CD4-positive, CD25-positive, alpha-beta regulatory T cell (primary cell): ENCODE data around the gene TNPO3. TPM values are rescaled to one million over a fixed set of nuclear protein-coding genes. Genes with fewer than 3 reads are reported as not detected.
A peak's percentile ranks its signal among the peaks of the same experiment; 100 is the strongest.

ENCODE experiments used
- ATAC-seq, 2 donors: fragments of 150-1000 bp; cut with Tn5 transposase; one replicate each; pipeline ENCODE4 v1.10.0; 2021; ENCODE audit warnings: low read depth in 2 of 2, moderate number of reproducible peaks in 2 of 2, moderate library complexity in 1 of 2
- DNase-seq, 3 donors: peaks; one replicate each; pipeline versions ENCODE4 v3.0.0 to v3.0.0-alpha.2; 2012 to 2022; ENCODE audit warnings: mixed read lengths in 1 of 3
- H3K27ac ChIP-seq: one replicate; pipeline ENCODE4 v1.7.0; 2013; ENCODE audit warnings: mild to moderate bottlenecking, low read length; ENCODE audit not compliant: insufficient read depth, poor library complexity, severe bottlenecking
- H3K27me3 ChIP-seq: one replicate; pipeline ENCODE4 v1.7.0; 2013; ENCODE audit warnings: low read length; ENCODE audit not compliant: control insufficient read depth, insufficient read depth
- H3K36me3 ChIP-seq: one replicate; pipeline ENCODE4 v1.7.0; 2013; ENCODE audit warnings: mild to moderate bottlenecking, low read length, moderate library complexity; ENCODE audit not compliant: control insufficient read depth, insufficient read depth
- H3K4me1 ChIP-seq: 2 replicates; pipeline ENCODE4 v1.7.0; 2013; ENCODE audit warnings: mild to moderate bottlenecking, low read length; ENCODE audit not compliant: insufficient read depth, control insufficient read depth, poor library complexity, severe bottlenecking
- H3K4me3 ChIP-seq: one replicate; pipeline ENCODE4 v1.7.0; 2013; ENCODE audit warnings: low read depth, mild to moderate bottlenecking, low read length, moderate library complexity
- H3K9me3 ChIP-seq, 2 experiments: 1 replicate in 1 of 2; 2 replicates in 1 of 2; pipeline ENCODE4 v1.7.0; 2013; ENCODE audit warnings: low read length in 2 of 2, mild to moderate bottlenecking in 1 of 2, moderate library complexity in 1 of 2; ENCODE audit not compliant: control insufficient read depth in 2 of 2
- H3K27ac Mint-ChIP-seq, 3 donors: one replicate each; pipeline ENCODE4 v1.8.0; 2020 to 2022; ENCODE audit warnings: mild to moderate bottlenecking in 3 of 3, mixed read lengths in 3 of 3, moderate library complexity in 2 of 3
- H3K27me3 Mint-ChIP-seq: one replicate; pipeline ENCODE4 v1.8.0; 2022; ENCODE audit warnings: mild to moderate bottlenecking, mixed read lengths
- H3K36me3 Mint-ChIP-seq: one replicate; pipeline ENCODE4 v1.8.0; 2020; ENCODE audit warnings: mixed read lengths
- H3K4me1 Mint-ChIP-seq, 4 donors: one replicate each; pipeline ENCODE4 v1.8.0; 2020 to 2022; ENCODE audit warnings: mixed read lengths in 4 of 4, mild to moderate bottlenecking in 1 of 4
- H3K4me3 Mint-ChIP-seq, 4 donors: one replicate each; pipeline ENCODE4 v1.8.0; 2020 to 2022; ENCODE audit warnings: mild to moderate bottlenecking in 4 of 4, mixed read lengths in 4 of 4, moderate library complexity in 3 of 4
- H3K9me3 Mint-ChIP-seq, 7 donors: one replicate each; pipeline ENCODE4 v1.8.0; 2020 to 2022; ENCODE audit warnings: mixed read lengths in 7 of 7, mild to moderate bottlenecking in 3 of 7, moderate library complexity in 2 of 7
- polyA plus RNA-seq, 4 donors: library from polyadenylated mRNA; unstranded; fragments of 300-500 nt; fragmentation: Illumina TruSeq; gene quantifications; one replicate each; pipeline ENCODE4 v1.2.3, GENCODE V29; 2021
- total RNA-seq: library from RNA; stranded (reverse); gene quantifications from one replicate; pipeline ENCODE4 v1.2.3, GENCODE V29; 2022

The TNPO3 gene
- total and polyA plus RNA-seq, 5 donors from 2014 or later, result 31.6 to 48.8 (median 36.2) TPM

GRCh38 chr7:128955981-128956380, 98.9 kb downstream of the TNPO3 start:
- Histone ChIP-seq H3K4me3 (no peak overlapping the region), H3K36me3 (peaks cover 77% of the 10 kb centered on the region), H3K9me3 (no peaks in the 10 kb centered on the region), H3K27ac (no peak overlapping the region), H3K4me1 (no peaks in the 10 kb centered on the region), H3K27me3 (no peaks in the 10 kb centered on the region)
- Mint-ChIP-seq H3K4me3 (no peak overlapping the region), H3K27ac (no peak overlapping the region), H3K9me3 (no peaks in the 10 kb centered on the region), H3K4me1 (no peaks in the 10 kb centered on the region), H3K36me3 (peaks cover 38% of the 10 kb centered on the region), H3K27me3 (no peaks in the 10 kb centered on the region)
- no peak for DNase-seq
- ATAC-seq, result no peak

GRCh38 chr7:128954830-128955802, 99.8 kb downstream of the TNPO3 start:
- H3K9me3 Mint-ChIP-seq, result no peaks in the 10 kb centered on the region
- Histone ChIP-seq H3K27ac (no peak overlapping the region), H3K4me3 (no peak overlapping the region), H3K9me3 (no peaks in the 10 kb centered on the region), H3K4me1 (no peaks in the 10 kb centered on the region), H3K36me3 (peaks cover 75% of the 10 kb centered on the region), H3K27me3 (no peaks in the 10 kb centered on the region)
- DNase-seq (no peak), ATAC-seq (no peak)
- no peaks in the 10 kb centered on the region for H3K27me3 Mint-ChIP-seq
- no peaks in the 10 kb centered on the region for H3K4me1 Mint-ChIP-seq
- peaks cover 41% of the 10 kb centered on the region for H3K36me3 Mint-ChIP-seq
- no peak overlapping the region for H3K4me3 Mint-ChIP-seq
- H3K27ac Mint-ChIP-seq, result no peak overlapping the region

DNA sequence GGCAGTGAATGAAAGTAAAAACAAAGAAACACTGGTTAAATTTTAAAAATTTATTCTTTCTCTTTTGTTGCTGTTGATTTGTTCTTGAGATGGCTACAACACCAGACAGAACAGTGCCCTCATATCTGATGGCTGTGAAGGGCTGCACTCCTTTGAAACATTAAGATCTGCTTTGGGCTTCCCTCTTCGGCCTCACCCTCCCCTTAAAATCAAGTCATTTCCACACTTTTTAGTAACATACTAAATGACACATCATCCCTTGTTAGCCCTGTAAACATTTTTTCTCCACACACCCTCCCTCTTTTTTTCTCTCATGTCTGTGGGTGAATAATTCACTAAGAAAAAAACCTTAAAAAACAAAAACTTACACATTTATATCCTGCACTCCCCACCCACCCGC, 100.8 kb downstream of the TNPO3 start:
- Mint-ChIP-seq H3K36me3 (peaks cover 39% of the 10 kb centered on the region), H3K27ac (peak overlapping the region in 2 of 3 donors; percentile 52 to 59)
- H3K27ac ChIP-seq, result no peak overlapping the region

GRCh38 chr7:128951296-128951695, 103.6 kb downstream of the TNPO3 start:
- no peaks in the 10 kb centered on the region for H3K9me3 Mint-ChIP-seq
- no peaks in the 10 kb centered on the region for H3K4me1 ChIP-seq
- H3K27me3 Mint-ChIP-seq, result no peaks in the 10 kb centered on the region
- ATAC-seq (no peak), DNase-seq (no peak)
- no peaks in the 10 kb centered on the region for H3K4me1 Mint-ChIP-seq
- peaks cover 54% of the 10 kb centered on the region for H3K36me3 ChIP-seq
- no peak overlapping the region for H3K4me3 ChIP-seq
- H3K27me3 ChIP-seq, result no peaks in the 10 kb centered on the region
- peaks cover 24% of the 10 kb centered on the region for H3K36me3 Mint-ChIP-seq
- H3K27ac ChIP-seq, result no peak overlapping the region
- H3K9me3 ChIP-seq, result no peaks in the 10 kb centered on the region
- H3K4me3 Mint-ChIP-seq, result no peak overlapping the region
- H3K27ac Mint-ChIP-seq, result no peak overlapping the region

More for the DNA sequence above, 100.8 kb downstream of the TNPO3 start:
- Mint-ChIP-seq H3K4me1 (no peaks in the 10 kb centered on the region), H3K27me3 (no peaks in the 10 kb centered on the region), H3K9me3 (no peaks in the 10 kb centered on the region), H3K4me3 (no peak overlapping the region)
- H3K4me3 ChIP-seq, result no peak overlapping the region
- no peaks in the 10 kb centered on the region for H3K27me3 ChIP-seq
- DNase-seq (no peak), ATAC-seq (no peak)
- H3K9me3 ChIP-seq, result no peaks in the 10 kb centered on the region
- H3K4me1 ChIP-seq, result no peaks in the 10 kb centered on the region
- peaks cover 66% of the 10 kb centered on the region for H3K36me3 ChIP-seq

DNA sequence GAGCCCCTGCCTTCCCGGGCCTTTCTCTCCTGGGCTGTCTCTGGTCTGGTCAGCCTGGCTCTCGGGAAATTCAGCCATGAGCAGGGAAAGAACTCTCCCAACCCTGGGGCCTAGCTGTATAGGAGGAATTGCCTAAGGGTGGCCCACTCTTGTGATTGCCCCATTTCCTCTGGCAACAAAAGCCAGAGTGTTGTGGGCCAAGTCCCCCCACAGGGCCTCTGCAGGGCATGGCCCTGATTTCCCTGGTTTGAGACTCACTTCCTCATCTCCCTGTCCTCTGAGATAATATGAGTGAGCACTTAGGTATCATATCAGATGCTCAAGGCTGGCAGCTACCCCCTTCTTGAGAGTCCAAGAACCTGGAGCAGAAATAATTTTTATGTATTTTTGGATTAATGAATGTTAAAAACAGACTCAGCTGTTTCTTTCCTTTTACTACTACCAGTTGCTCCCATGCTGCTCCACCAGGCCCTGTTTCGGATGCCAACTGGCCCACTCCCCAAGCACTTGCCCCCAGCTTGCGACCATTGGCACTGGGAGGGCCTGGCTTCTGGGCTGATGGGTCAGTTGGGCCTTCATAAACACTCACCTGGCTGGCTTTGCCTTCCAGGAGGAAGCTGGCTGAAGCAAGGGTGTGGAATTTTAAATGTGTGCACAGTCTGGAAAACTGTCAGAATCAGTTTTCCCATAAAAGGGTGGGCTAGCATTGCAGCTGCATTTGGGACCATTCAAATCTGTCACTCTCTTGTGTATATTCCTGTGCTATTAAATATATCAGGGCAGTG, 105.7 kb downstream of the TNPO3 start:
- Mint-ChIP-seq H3K4me1 (peaks cover 0 to 4% (median under 1%) of the 10 kb centered on the region in 4 donors), H3K27ac (no peak overlapping the region), H3K4me3 (peak overlapping the region in 1 of 4 donors; percentile 28), H3K36me3 (peaks cover 21% of the 10 kb centered on the region), H3K9me3 (no peaks in the 10 kb centered on the region), H3K27me3 (no peaks in the 10 kb centered on the region)
- H3K36me3 ChIP-seq, result peaks cover 39% of the 10 kb centered on the region
- no peak overlapping the region for H3K27ac ChIP-seq
- ATAC-seq (no peak), DNase-seq (no peak)
- H3K27me3 ChIP-seq, result no peaks in the 10 kb centered on the region
- H3K4me1 ChIP-seq, result no peaks in the 10 kb centered on the region
- H3K4me3 ChIP-seq, result no peak overlapping the region
- H3K9me3 ChIP-seq, result no peaks in the 10 kb centered on the region

GRCh38 chr7:128948312-128948973, 106.5 kb downstream of the TNPO3 start:
- ATAC-seq, result no peak
- peak overlapping the region in 1 of 3 donors; percentile 46 for H3K27ac Mint-ChIP-seq

DNA sequence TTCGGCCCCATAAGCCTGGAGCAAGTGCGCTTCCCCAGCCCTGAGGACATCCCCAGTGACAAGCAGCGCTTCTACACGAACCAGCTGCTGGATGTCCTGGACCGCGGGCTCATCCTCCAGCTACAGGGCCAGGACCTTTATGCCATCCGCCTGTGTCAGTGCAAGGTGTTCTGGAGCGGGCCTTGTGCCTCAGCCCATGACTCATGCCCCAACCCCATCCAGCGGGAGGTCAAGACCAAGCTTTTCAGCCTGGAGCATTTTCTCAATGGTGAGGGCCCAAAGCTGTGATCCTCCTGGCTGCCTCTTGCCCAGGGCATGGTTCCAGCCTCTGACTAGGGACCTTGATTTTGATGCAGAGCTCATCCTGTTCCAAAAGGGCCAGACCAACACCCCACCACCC, 107.1 kb downstream of the TNPO3 start:
- Mint-ChIP-seq H3K4me1 (peaks cover 0 to 4% (median under 1%) of the 10 kb centered on the region in 4 donors), H3K4me3 (no peak overlapping the region), H3K36me3 (peaks cover 13% of the 10 kb centered on the region), H3K9me3 (no peaks in the 10 kb centered on the region), H3K27ac (no peak overlapping the region), H3K27me3 (no peaks in the 10 kb centered on the region)
- peaks cover 27% of the 10 kb centered on the region for H3K36me3 ChIP-seq
- no peaks in the 10 kb centered on the region for H3K9me3 ChIP-seq
- H3K27ac ChIP-seq, result no peak overlapping the region
- H3K4me3 ChIP-seq, result no peak overlapping the region
- no peaks in the 10 kb centered on the region for H3K27me3 ChIP-seq
- DNase-seq (no peak), ATAC-seq (no peak)
- no peaks in the 10 kb centered on the region for H3K4me1 ChIP-seq

More at GRCh38 chr7:128948312-128948973, 106.5 kb downstream of the TNPO3 start:
- Histone ChIP-seq H3K36me3 (peaks cover 32% of the 10 kb centered on the region), H3K4me1 (no peaks in the 10 kb centered on the region), H3K27me3 (no peaks in the 10 kb centered on the region), H3K9me3 (no peaks in the 10 kb centered on the region), H3K27ac (no peak overlapping the region), H3K4me3 (no peak overlapping the region)
- H3K4me1 Mint-ChIP-seq, result peaks cover 0 to 4% (median under 1%) of the 10 kb centered on the region in 4 donors
- H3K9me3 Mint-ChIP-seq, result no peaks in the 10 kb centered on the region
- DNase-seq, result no peak
- H3K4me3 Mint-ChIP-seq, result no peak overlapping the region
- H3K27me3 Mint-ChIP-seq, result no peaks in the 10 kb centered on the region
- peaks cover 18% of the 10 kb centered on the region for H3K36me3 Mint-ChIP-seq
